Adipose tissue (tissue), 3 donors: ENCODE results near the gene STK32C. TPM values are rescaled to one million over a fixed set of nuclear protein-coding genes. Genes with fewer than 3 reads are reported as not detected.
"Not testable (repeated sequence)": the region's sequence is repeated elsewhere in the genome, so short reads cannot be mapped to it uniquely, and the experiment has no call there.

Source experiments
- H3K27ac ChIP-seq: one replicate; pipeline ENCODE4 v1.5.1; 2013; ENCODE audit warnings: low read depth, low read length
- WGBS, 3 donors: extraction: QIAGEN DNeasy Blood & Tissue Kit; methylation state at CpG; one replicate each; pipeline ENCODE4 v1.1.7; 2013; 5-methylcytosine and 5-hydroxymethylcytosine counted together
- polyA plus RNA-seq, 3 donors: library from polyadenylated mRNA; stranded (reverse); fragments of 200-250 nt; gene quantifications; one replicate each; pipeline ENCODE4 v1.2.3, GENCODE V29; 2013
- donor health status: healthy with polysubstance abuse.
- donor health status: Bipolar disorder and iron deficiency.
- donor health status: healthy.

STK32C gene
- polyA plus RNA-seq, 3 donors: 7.0 to 12.1 (median 7.2) TPM

GRCh38 chr10:132232023-132232951 lies 75.5 kb downstream of the STK32C start:
- 46 to 79% (median 60%) methylated on average over 35 of the region's 35 CpGs for WGBS, 3 donors
- H3K27ac ChIP-seq: no peak overlapping the region

GRCh38 chr10:132231656-132232022 lies 76.1 kb downstream of the STK32C start:
- WGBS, 3 donors: 80 to 86% (median 82%) methylated on average over 13 of the region's 13 CpGs
- no peak overlapping the region for H3K27ac ChIP-seq

- 74 to 85% (median 79%) methylated on average over 15 to 21 of the region's 21 CpGs for WGBS, 3 donors
- H3K27ac ChIP-seq: no peak overlapping the region
These were observed 77.1 kb downstream of the STK32C start for GRCh38 chr10:132230557-132231210.

GRCh38 chr10:132229834-132230556 lies 77.8 kb downstream of the STK32C start:
- H3K27ac ChIP-seq: no peak overlapping the region
- 31 to 70% (median 32%) methylated on average over 31 to 36 of the region's 36 CpGs for WGBS, 3 donors

GRCh38 chr10:132229096-132229495 lies 78.7 kb downstream of the STK32C start:
- no peak overlapping the region for H3K27ac ChIP-seq
- 76 to 83% (median 81%) methylated on average over 6 of the region's 6 CpGs for WGBS, 3 donors

- 91 to 98% (median 96%) methylated on average over 14 of the region's 14 CpGs for WGBS, 3 donors
- H3K27ac ChIP-seq: no peak overlapping the region
These were observed 79.1 kb downstream of the STK32C start for GRCh38 chr10:132228616-132229015.

- WGBS, 3 donors: 91 to 93% (median 92%) methylated on average over 29 of the region's 29 CpGs
- no peak overlapping the region for H3K27ac ChIP-seq
These were observed 79.8 kb downstream of the STK32C start for GRCh38 chr10:132227851-132228390.

GRCh38 chr10:132226586-132227405 lies 81.0 kb downstream of the STK32C start:
- H3K27ac ChIP-seq: no peak overlapping the region
- 85 to 92% (median 91%) methylated on average over 27 of the region's 27 CpGs for WGBS, 3 donors

GRCh38 chr10:132225849-132226205 lies 81.9 kb downstream of the STK32C start:
- no peak overlapping the region for H3K27ac ChIP-seq
- WGBS, 3 donors: 86 to 87% (median 86%) methylated on average over 8 of the region's 8 CpGs

- 92 to 93% (median 93%) methylated on average over 24 to 25 of the region's 25 CpGs for WGBS, 3 donors
- H3K27ac ChIP-seq: no peak overlapping the region
These were observed 82.5 kb downstream of the STK32C start for GRCh38 chr10:132225073-132225848.

GRCh38 chr10:132224343-132225072 lies 83.2 kb downstream of the STK32C start:
- H3K27ac ChIP-seq: no peak overlapping the region
- WGBS, 3 donors: 85 to 87% (median 85%) methylated on average over 20 of the region's 20 CpGs

- WGBS, 3 donors: 87 to 90% (median 89%) methylated on average over 22 to 23 of the region's 23 CpGs
- no peak overlapping the region for H3K27ac ChIP-seq
These were observed 84.0 kb downstream of the STK32C start for GRCh38 chr10:132223611-132224342.

- no peak overlapping the region for H3K27ac ChIP-seq
- 32 to 40% (median 37%) methylated on average over 16 of the region's 16 CpGs for WGBS, 3 donors
These were observed 84.6 kb downstream of the STK32C start for GRCh38 chr10:132223156-132223590.

GRCh38 chr10:132222726-132223125 lies 85.0 kb downstream of the STK32C start:
- no peak overlapping the region for H3K27ac ChIP-seq
- 72 to 81% (median 75%) methylated on average over 21 of the region's 21 CpGs for WGBS, 3 donors

GRCh38 chr10:132220996-132221395 lies 86.8 kb downstream of the STK32C start:
- 86 to 92% (median 89%) methylated on average over 18 of the region's 18 CpGs for WGBS, 3 donors
- not testable (repeated sequence) for H3K27ac ChIP-seq

GRCh38 chr10:132220061-132220460 lies 87.7 kb downstream of the STK32C start:
- 92 to 93% (median 93%) methylated on average over 9 of the region's 9 CpGs for WGBS, 3 donors
- H3K27ac ChIP-seq: no peak overlapping the region
